ENCODE data around the gene PTGR1.

Gene PTGR1

DNA sequence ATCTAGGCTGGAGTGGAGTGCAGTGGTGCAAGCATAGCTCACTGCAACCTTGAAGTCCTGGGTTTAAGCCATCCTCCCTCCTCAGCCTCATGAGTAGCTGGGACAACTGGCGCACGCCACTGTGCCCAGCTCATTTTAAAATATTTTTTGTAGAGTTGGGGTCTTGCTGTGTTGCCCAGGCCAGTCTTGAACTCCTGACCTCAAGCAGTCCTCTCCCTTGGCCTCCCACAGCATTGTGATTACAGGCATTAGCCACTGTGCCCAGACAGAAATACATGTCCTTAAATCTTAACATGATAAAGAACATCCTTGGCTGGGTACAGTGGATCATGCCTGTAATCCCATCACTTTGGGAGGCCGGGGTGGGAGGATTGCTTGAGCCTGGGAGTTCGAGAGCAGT lies 67.7 kb downstream of the PTGR1 start:
- no peak for DNase-seq

DNA sequence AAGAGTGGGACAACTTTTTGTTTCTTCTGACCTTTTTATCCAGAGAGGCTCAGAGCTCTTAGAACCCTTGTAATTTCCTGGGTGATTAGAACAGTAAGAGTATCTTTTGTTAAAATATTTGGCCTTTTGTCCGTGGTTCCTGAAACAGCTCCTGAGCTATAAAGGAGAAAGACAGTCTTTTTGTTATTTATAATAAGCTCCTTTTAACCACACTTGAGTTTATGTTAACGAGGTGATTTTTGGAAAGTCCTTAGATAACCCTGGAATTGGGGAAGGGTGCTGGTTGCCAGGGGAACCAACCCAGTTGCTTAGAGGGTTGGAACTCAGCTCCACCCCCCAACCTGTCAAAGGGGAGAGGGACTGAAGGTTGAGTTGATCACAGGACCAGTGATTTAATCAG lies 69.7 kb downstream of the PTGR1 start:
- no peak for DNase-seq

DNA sequence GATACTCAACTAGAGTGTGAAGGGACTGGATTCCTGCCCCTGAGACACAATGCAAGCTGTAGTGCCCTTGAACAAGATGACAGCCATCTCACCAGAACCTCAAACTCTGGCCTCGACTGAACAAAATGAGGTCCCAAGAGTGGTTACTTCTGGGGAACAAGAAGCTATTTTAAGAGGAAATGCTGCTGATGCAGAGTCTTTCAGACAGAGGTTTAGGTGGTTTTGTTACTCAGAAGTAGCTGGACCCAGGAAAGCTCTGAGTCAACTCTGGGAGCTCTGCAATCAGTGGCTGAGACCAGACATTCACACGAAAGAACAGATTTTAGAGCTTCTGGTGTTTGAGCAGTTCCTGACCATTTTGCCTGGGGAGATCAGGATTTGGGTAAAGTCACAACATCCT lies 72.1 kb downstream of the PTGR1 start:
- DNase-seq, result no peak

DNA sequence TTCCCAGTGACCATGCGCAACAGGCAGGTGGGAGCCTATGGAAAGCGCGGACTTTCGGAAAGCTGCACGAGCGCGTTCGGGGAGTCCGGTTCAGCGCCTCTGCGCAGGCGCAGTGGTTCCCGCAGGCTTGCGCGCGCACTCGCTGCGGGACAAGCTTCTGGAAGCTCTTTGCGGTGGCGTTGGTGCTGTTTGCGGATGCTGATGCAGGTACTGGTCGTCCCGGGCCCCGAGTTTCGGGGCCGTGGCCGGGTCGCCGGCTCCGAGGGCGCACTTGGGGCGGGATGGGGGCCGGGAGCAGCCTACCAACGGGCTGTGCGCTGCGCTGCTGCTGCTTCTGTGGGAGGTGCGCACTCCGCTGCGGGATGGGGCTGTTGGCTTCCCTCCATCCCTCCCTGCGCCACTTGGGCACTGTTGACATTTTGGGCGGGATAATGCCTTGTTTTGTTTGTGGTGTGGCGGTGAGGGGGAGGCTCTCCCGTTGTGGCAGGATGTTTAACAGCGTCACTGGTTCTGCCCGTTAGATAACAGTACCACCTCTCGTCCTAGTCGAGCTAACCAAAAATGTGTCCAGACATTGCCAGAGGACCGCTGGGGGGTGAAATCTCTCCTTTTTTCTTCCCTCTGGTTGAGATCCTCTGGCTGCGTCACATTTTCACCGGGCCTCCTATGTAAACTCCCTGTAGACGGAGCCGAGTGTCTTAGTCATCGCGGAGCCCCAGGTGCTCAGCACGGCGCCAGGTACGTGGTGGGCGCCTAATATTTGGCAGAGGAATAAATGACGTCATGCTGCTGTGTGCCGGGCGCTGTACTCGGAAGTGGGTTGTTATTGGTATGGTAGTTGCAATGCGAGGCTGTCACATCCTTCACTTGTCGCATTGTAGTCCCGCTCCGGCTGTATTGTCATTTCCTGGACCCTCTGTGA lies 74.1 kb downstream of the PTGR1 start, which contains the start of gene ZNF483:
ZNF483 (plus strand) TSS at position 124 of the 922 bp plus-strand sequence. CDS start 2,217 bp downstream, outside the sequence.
- no peak for DNase-seq

DNA sequence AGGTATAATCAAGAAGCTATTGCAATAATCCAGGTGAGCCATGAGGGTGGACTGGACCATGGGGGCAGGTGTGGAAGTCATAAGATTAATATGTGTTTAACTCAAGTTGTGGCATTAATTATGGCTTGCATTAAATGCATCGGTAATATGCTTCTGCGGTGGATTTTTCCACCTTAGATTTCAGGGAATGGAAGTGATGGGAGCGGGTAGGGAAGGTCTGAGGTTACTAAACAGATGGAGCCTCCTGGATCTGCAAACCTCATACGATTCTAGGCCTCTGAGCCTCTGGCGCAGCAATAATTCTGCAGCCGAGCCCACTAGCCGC lies 74.8 kb downstream of the PTGR1 start:
- DNase-seq, result no peak

DNA sequence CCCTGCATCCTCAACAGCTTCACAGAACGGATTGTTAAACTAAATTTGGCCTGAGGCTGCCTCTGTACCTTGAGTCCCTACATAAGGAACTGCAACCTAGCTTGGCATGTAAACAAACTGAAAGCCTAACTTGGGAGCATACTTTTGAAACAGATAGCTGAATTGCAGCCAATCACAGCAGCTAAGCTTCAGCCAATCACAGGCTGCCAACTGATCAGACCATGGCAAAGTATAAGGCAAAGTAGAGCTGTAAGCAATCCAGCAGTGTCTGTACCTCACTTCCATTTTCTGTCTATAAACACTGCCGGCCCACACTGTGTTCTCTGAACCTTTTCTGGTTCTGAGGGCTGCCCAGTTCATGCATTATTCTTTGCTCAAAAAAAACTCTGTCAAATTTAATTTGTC lies 83.4 kb downstream of the PTGR1 start:
- peak; percentile 14 for DNase-seq

DNA sequence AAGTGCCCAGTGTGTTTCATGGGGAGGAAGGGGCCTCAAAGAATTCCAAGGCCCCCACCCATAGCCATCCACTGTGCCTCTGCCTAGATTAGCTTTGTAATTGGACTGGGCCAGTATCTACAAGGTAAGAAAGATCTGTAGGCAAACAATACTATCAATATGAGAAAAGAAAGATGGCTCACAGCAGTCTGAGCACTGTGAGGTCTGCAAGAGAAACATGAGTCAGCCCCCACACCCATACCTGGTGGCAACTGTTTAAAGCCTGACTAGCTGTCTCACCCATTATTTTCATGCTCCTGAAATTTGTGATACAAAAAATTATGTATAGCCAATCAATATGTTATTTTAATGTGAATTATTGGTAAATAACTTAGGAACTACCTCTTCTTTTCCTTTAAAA lies 84.5 kb downstream of the PTGR1 start:
- DNase-seq, result no peak
